OCI-LY1 (cell line): ENCODE measurements around the gene CAPN3.

ENCODE experiments used
- H2AFZ ChIP-seq: fragments of 200-600 bp; sonication (generic), shearing (Covaris generic); 2 replicates; pipeline ENCODE4 v1.6.0; 2014; ENCODE audit warnings: antibody characterized with exemption, mild to moderate bottlenecking, low read length
- H3F3A ChIP-seq: fragments of 200-600 bp; sonication (generic), shearing (Covaris generic); 2 replicates; pipeline ENCODE4 v1.6.0; 2014; ENCODE audit warnings: mild to moderate bottlenecking, antibody characterized with exemption, low read length, moderate library complexity; ENCODE audit not compliant: insufficient read depth
- H3K27ac ChIP-seq: fragments of 200-600 bp; sonication (generic); 2 replicates; pipeline ENCODE4 v1.5.1; 2014; ENCODE audit warnings: low read length, mixed run types, mild to moderate bottlenecking, low read depth; ENCODE audit not compliant: poor library complexity, severe bottlenecking
- H3K27me3 ChIP-seq: fragments of 200-600 bp; sonication (generic); 2 replicates; pipeline ENCODE4 v1.6.0; 2014; ENCODE audit warnings: antibody characterized with exemption, mild to moderate bottlenecking, low read length, moderate library complexity; ENCODE audit not compliant: insufficient read depth
- H3K36me3 ChIP-seq: fragments of 200-600 bp; sonication (generic); 2 replicates; pipeline ENCODE4 v1.6.1; 2014; ENCODE audit warnings: mild to moderate bottlenecking, antibody characterized with exemption, low read length, moderate library complexity, mixed read lengths; ENCODE audit not compliant: insufficient read depth
- H3K4me1 ChIP-seq: fragments of 200-600 bp; sonication (generic); 2 replicates; pipeline ENCODE4 v1.5.1; 2014; ENCODE audit warnings: mild to moderate bottlenecking, low read length, moderate library complexity; ENCODE audit not compliant: insufficient read depth, severe bottlenecking
- H3K4me2 ChIP-seq: fragments of 200-600 bp; sonication (generic), shearing (Covaris generic); 2 replicates; pipeline ENCODE4 v1.6.1; 2014; ENCODE audit warnings: low read length
- H3K4me3 ChIP-seq: fragments of 200-600 bp; sonication (generic); 2 replicates; pipeline ENCODE4 v1.5.1; 2014; ENCODE audit warnings: low read length, low read depth, mild to moderate bottlenecking, mixed read lengths; ENCODE audit not compliant: poor library complexity, severe bottlenecking
- H3K79me2 ChIP-seq: fragments of 200-600 bp; shearing (Covaris generic); 2 replicates; pipeline ENCODE4 v1.6.1; 2016; ENCODE audit warnings: mixed run types, low read length, mixed read lengths; ENCODE audit not compliant: insufficient read depth
- H3K9ac ChIP-seq: fragments of 200-600 bp; sonication (generic), shearing (Covaris generic); 2 replicates; pipeline ENCODE4 v1.6.1; 2014; ENCODE audit warnings: mild to moderate bottlenecking, low read length, mixed read lengths
- H3K9me2 ChIP-seq: fragments of 200-600 bp; sonication (generic), shearing (Covaris generic); 2 replicates; pipeline ENCODE4 v1.6.1; 2014; ENCODE audit warnings: low read depth, mild to moderate bottlenecking, low read length, mixed read lengths
- H3K9me3 ChIP-seq: fragments of 200-600 bp; shearing (Covaris generic); 2 replicates; pipeline ENCODE4 v1.6.1; 2014; ENCODE audit warnings: low read length, mixed read lengths
- H4K20me1 ChIP-seq: fragments of 200-600 bp; sonication (generic), shearing (Covaris generic); 2 replicates; pipeline ENCODE4 v1.6.0; 2016; ENCODE audit warnings: mild to moderate bottlenecking, low read length; ENCODE audit not compliant: insufficient read depth
- CTCF ChIP-seq: fragments of 200-600 bp; sonication (generic), shearing (Covaris generic); IDR thresholded peaks from 2 replicates; pipeline ENCODE4 v1.5.1; 2017; ENCODE audit warnings: mild to moderate bottlenecking, antibody characterized with exemption, low read length, moderate library complexity, mixed read lengths
- EZH2 ChIP-seq: fragments of 200-600 bp; sonication (generic), shearing (Covaris generic); IDR thresholded peaks from 2 replicates; pipeline ENCODE4 v1.8.0; 2017; ENCODE audit warnings: borderline replicate concordance, mixed run types, mild to moderate bottlenecking, antibody characterized with exemption, low read length, moderate library complexity, mixed read lengths

The CAPN3 gene

GRCh38 chr15:42329161-42329560, 30.1 kb upstream of the CAPN3 start:
- Histone ChIP-seq H3K9ac (no peak overlapping the region), H3K4me3 (no peak overlapping the region), H3K4me1 (no peaks in the 10 kb centered on the region), H3K9me3 (no peaks in the 10 kb centered on the region), H3F3A (no peaks in the 10 kb centered on the region), H3K27ac (no peak overlapping the region), H3K79me2 (no peaks in the 10 kb centered on the region), H4K20me1 (no peaks in the 10 kb centered on the region), H3K4me2 (no peak overlapping the region), H3K36me3 (no peaks in the 10 kb centered on the region), H2AFZ (no peak overlapping the region), H3K9me2 (no peaks in the 10 kb centered on the region), H3K27me3 (no peaks in the 10 kb centered on the region)
- no peak for TF ChIP-seq EZH2
- TF ChIP-seq CTCF: no peak

- Histone ChIP-seq H3K9me2 (no peaks in the 10 kb centered on the region), H3F3A (no peaks in the 10 kb centered on the region), H3K4me1 (no peaks in the 10 kb centered on the region), H3K36me3 (no peaks in the 10 kb centered on the region), H3K4me3 (no peak overlapping the region), H3K79me2 (no peaks in the 10 kb centered on the region), H4K20me1 (no peaks in the 10 kb centered on the region), H3K9me3 (0 out of 2 replicates have a peak, but pooled peaks cover 3% of the 10 kb centered on the region), H3K27me3 (no peaks in the 10 kb centered on the region), H3K27ac (no peak overlapping the region), H2AFZ (no peak overlapping the region), H3K9ac (no peak overlapping the region), H3K4me2 (no peak overlapping the region)
- TF ChIP-seq EZH2 (no peak), CTCF (no peak)
These were observed 29.3 kb upstream of the CAPN3 start for GRCh38 chr15:42329992-42330391.

- Histone ChIP-seq H3K9me2 (no peaks in the 10 kb centered on the region), H3K4me1 (no peaks in the 10 kb centered on the region), H3K36me3 (no peaks in the 10 kb centered on the region), H3K9ac (no peak overlapping the region), H3K4me3 (no peak overlapping the region), H4K20me1 (no peaks in the 10 kb centered on the region), H3K4me2 (no peak overlapping the region), H3F3A (no peaks in the 10 kb centered on the region), H2AFZ (no peak overlapping the region), H3K79me2 (no peaks in the 10 kb centered on the region), H3K27ac (no peak overlapping the region), H3K9me3 (0 out of 2 replicates have a peak, but pooled peaks cover 3% of the 10 kb centered on the region), H3K27me3 (no peaks in the 10 kb centered on the region)
- TF ChIP-seq CTCF (no peak), EZH2 (no peak)
These were observed 28.1 kb upstream of the CAPN3 start for GRCh38 chr15:42331235-42331634.
